HepG2 (cell line): ENCODE measurements around the gene PLPP7. TPM values are rescaled to one million over a fixed set of nuclear protein-coding genes. Genes with fewer than 3 reads are reported as not detected.

Source experiments
- ATAC-seq: fragments of 200-7000 bp; cut with Tn5 transposase; 3 replicates; pipeline ENCODE4 v1.9.1; 2020; ENCODE audit warnings: mild to moderate bottlenecking, moderate library complexity
- BruUV-seq: library from RNA; stranded (reverse); fragments of 400-500 nt; replicated peaks from 2 replicates; lab custom pipeline; 2021; lab: Mats Ljungman, UMichigan
- CTCF ChIA-PET: fragments of 300-600 bp; formaldehyde crosslinking; extraction: SDS; loops from one replicate; lab custom pipeline; 2021; ENCODE audit warnings: low total read pairs, inconsistent platforms, low intra/inter-chr PET ratio; lab: Yijun Ruan, JAX
- POLR2A ChIA-PET: fragments of 350-600 bp; sonication (Branson Sonifier 250); formaldehyde crosslinking; loops from one replicate; lab custom pipeline; 2020; ENCODE audit warnings: antibody characterized with exemption, inconsistent platforms; lab: Yijun Ruan, JAX
- DNase-seq: peaks from one replicate; pipeline ENCODE4 v3.0.0-alpha.2; 2015; ENCODE audit warnings: low spot score
- FAIRE-seq: peaks from 3 replicates; lab custom pipeline; 2011; peaks lifted over from hg19 to GRCh38; lab: Jason Lieb, UNC
- H2AFZ ChIP-seq: one replicate; pipeline ENCODE4 v1.6.1; 2011; ENCODE audit warnings: low read length, inconsistent platforms
- H3K27ac ChIP-seq: fragments of 300-600 bp; 3 replicates; pipeline ENCODE4 v1.8.0; 2011; ENCODE audit warnings: mixed run types, mild to moderate bottlenecking, mixed read lengths, low read length, inconsistent platforms; ENCODE audit not compliant: insufficient read depth; ENCODE audit errors: extremely low read length
- H3K27me3 ChIP-seq, 2 experiments: fragments of 200-600 bp in 1 of 2; 2 replicates in 1 of 2; 3 replicates in 1 of 2; pipeline versions ENCODE4 v1.6.0 to v1.8.0; 2011; ENCODE audit warnings: low read length in 2 of 2, mild to moderate bottlenecking in 2 of 2, moderate library complexity in 2 of 2, inconsistent platforms in 1 of 2; ENCODE audit not compliant: insufficient read depth in 2 of 2, control insufficient read depth in 1 of 2
- H3K36me3 ChIP-seq, 2 experiments: fragments of 200-600 bp in 1 of 2; replicated peaks in 1 of 2; 2 replicates in 1 of 2; 3 replicates in 1 of 2; pipeline versions ENCODE4 v1.5.1 to v1.8.0; 2011; ENCODE audit warnings: low read length in 2 of 2, inconsistent platforms in 1 of 2; ENCODE audit not compliant: insufficient read depth in 2 of 2, control insufficient read depth in 1 of 2
- H3K4me1 ChIP-seq: 2 replicates; pipeline ENCODE4 v1.5.1; 2012; ENCODE audit warnings: low read length, inconsistent platforms; ENCODE audit not compliant: insufficient read depth
- H3K4me2 ChIP-seq: 2 replicates; pipeline ENCODE4 v1.6.0; 2011; ENCODE audit warnings: low read depth, low read length, inconsistent platforms
- H3K4me3 ChIP-seq, 3 experiments: fragments of 200-600 bp in 1 of 3; sonication (generic), shearing (Covaris generic) in 1 of 3; replicated peaks in 1 of 3; 2 replicates each; pipeline ENCODE4 v1.5.1; 2011 to 2016; ENCODE audit warnings: low read length in 3 of 3, inconsistent platforms in 2 of 3, low read depth in 2 of 3, mild to moderate bottlenecking in 2 of 3, control low read depth in 1 of 3, mixed read lengths in 1 of 3; ENCODE audit not compliant: insufficient read depth in 1 of 3
- H3K79me2 ChIP-seq: one replicate; pipeline ENCODE4 v1.6.1; 2011; ENCODE audit warnings: low read length, inconsistent platforms; ENCODE audit not compliant: insufficient read depth
- H3K9ac ChIP-seq: 2 replicates; pipeline ENCODE4 v1.6.0; 2011; ENCODE audit warnings: mild to moderate bottlenecking, low read depth, low read length, inconsistent platforms; ENCODE audit not compliant: insufficient read depth
- H3K9me3 ChIP-seq: 2 replicates; pipeline ENCODE4 v1.5.1; 2012; ENCODE audit warnings: mild to moderate bottlenecking, low read length
- H4K20me1 ChIP-seq: 2 replicates; pipeline ENCODE4 v1.6.0; 2011; ENCODE audit warnings: inconsistent platforms, mild to moderate bottlenecking, low read length, moderate library complexity; ENCODE audit not compliant: insufficient read depth
- ATF7-NPFF ChIP-seq: sonication (generic); formaldehyde crosslinking; IDR thresholded peaks from 2 replicates; pipeline ENCODE4 v1.8.1; 2023; ENCODE audit warnings: mild to moderate bottlenecking, low read depth, missing genetic modification reagents, moderate library complexity
- MED1 ChIP-seq: sonication (generic); formaldehyde crosslinking; IDR thresholded peaks from 2 replicates; pipeline ENCODE4 v1.4.0; 2020; ENCODE audit warnings: missing genetic modification reagents
- MTA3 ChIP-seq: sonication (generic); formaldehyde crosslinking; IDR thresholded peaks from 2 replicates; pipeline ENCODE4 v1.4.0; 2020; ENCODE audit warnings: missing genetic modification reagents
- MXI1 ChIP-seq: IDR thresholded peaks from 3 replicates; pipeline ENCODE4 v1.6.1; 2012; ENCODE audit warnings: low read depth, low read length, inconsistent platforms, borderline replicate concordance
- NFIC ChIP-seq: IDR thresholded peaks from 2 replicates; pipeline ENCODE4 v1.6.1; 2012; ENCODE audit warnings: mild to moderate bottlenecking, low read length, inconsistent platforms
- NR2C2 ChIP-seq: sonication (generic); formaldehyde crosslinking; IDR thresholded peaks from 2 replicates; pipeline ENCODE4 v1.4.0; 2020; ENCODE audit warnings: missing genetic modification reagents, mild to moderate bottlenecking, moderate library complexity, borderline replicate concordance
- POLR2A ChIP-seq, 2 experiments: IDR thresholded peaks; 2 replicates each; pipeline ENCODE4 v1.6.1; 2011; ENCODE audit warnings: low read depth in 2 of 2, low read length in 2 of 2, mild to moderate bottlenecking in 1 of 2, moderate library complexity in 1 of 2; ENCODE audit not compliant: insufficient read depth in 1 of 2
- RAD51 ChIP-seq: fragments of 450-650 bp; IDR thresholded peaks from 2 replicates; pipeline ENCODE4 v1.6.1; 2016; ENCODE audit warnings: borderline replicate concordance
- RBFOX2 ChIP-seq: fragments of 200-400 bp; formaldehyde crosslinking; IDR thresholded peaks from 2 replicates; pipeline ENCODE4 v1.6.1; 2017; ENCODE audit warnings: low read depth, mild to moderate bottlenecking, low read length
- SNAPC2 ChIP-seq: sonication (generic); formaldehyde crosslinking; IDR thresholded peaks from 2 replicates; pipeline ENCODE4 v1.8.1; 2022; ENCODE audit warnings: mild to moderate bottlenecking, missing genetic modification reagents
- SP4 ChIP-seq: sonication (generic); formaldehyde crosslinking; IDR thresholded peaks from 2 replicates; pipeline ENCODE4 v1.8.1; 2023; ENCODE audit warnings: mild to moderate bottlenecking, missing genetic modification reagents
- TBL1XR1 ChIP-seq: fragments of 150-350 bp; IDR thresholded peaks from 2 replicates; pipeline ENCODE4 v1.6.1; 2014; ENCODE audit warnings: borderline replicate concordance, low read length; ENCODE audit not compliant: partially characterized antibody
- ZNF614 ChIP-seq: IDR thresholded peaks from 2 replicates; pipeline ENCODE4 v1.6.1; 2018; ENCODE audit warnings: missing biosample characterization, missing genetic modification reagents, inconsistent platforms, borderline replicate concordance
- ZNF703 ChIP-seq: sonication (generic); formaldehyde crosslinking; IDR thresholded peaks from 2 replicates; pipeline ENCODE4 v1.5.1; 2020; ENCODE audit warnings: missing genetic modification reagents, mild to moderate bottlenecking, moderate library complexity, borderline replicate concordance
- ZNF713 ChIP-seq: sonication (generic); formaldehyde crosslinking; IDR thresholded peaks from 2 replicates; pipeline ENCODE4 v1.4.0; 2020; ENCODE audit warnings: mild to moderate bottlenecking, missing genetic modification reagents
- ZNF737 ChIP-seq: sonication (generic); formaldehyde crosslinking; IDR thresholded peaks from 2 replicates; pipeline ENCODE4 v1.5.0; 2020; ENCODE audit warnings: missing genetic modification reagents, mild to moderate bottlenecking, borderline replicate concordance
- ZNF792 ChIP-seq: IDR thresholded peaks from 2 replicates; pipeline ENCODE4 v1.6.1; 2016
- ZSCAN12 ChIP-seq: sonication (generic); formaldehyde crosslinking; IDR thresholded peaks from 2 replicates; pipeline ENCODE4 v1.9.0; 2021; ENCODE audit warnings: mild to moderate bottlenecking, missing genetic modification reagents
- WGBS: methylation state at CpG from one replicate; pipeline ENCODE4 v1.1.6; 2017; ENCODE audit warnings: low lambda C conversion rate; 5-methylcytosine and 5-hydroxymethylcytosine counted together
- in situ Hi-C: cut with HindIII; loops from 2 replicates; pipeline ENCODE4 v1.10.0; 2017; ENCODE audit warnings: low pct_unique_long_range_greater_than_20kb; ENCODE audit not compliant: extremely low pct_ligation_motif_present
- intact Hi-C: fragments of 100-400 bp; cut with micrococcal nuclease; formaldehyde crosslinking; loops from one replicate; pipeline ENCODE4 v1.10.0; 2022; ENCODE audit not compliant: unreplicated experiment
- polyA plus RNA-seq, 8 experiments: library from polyadenylated mRNA; depleted of rRNA in 3 of 8; stranded (reverse) in 7 of 8; unstranded in 1 of 8; fragments of >200 nt; fragmentation: Illumina TruSeq in 4 of 8; extraction: Trizol in 4 of 8; gene quantifications; 2 replicates each; pipeline versions ENCODE4 v1.2.1 to v1.2.3, GENCODE V29; 2011 to 2016; ENCODE audit warnings: low read depth in 4 of 8, missing spikeins in 1 of 8, mixed read lengths in 1 of 8; ENCODE audit not compliant: insufficient read depth in 1 of 8
- total RNA-seq, 5 experiments: library from RNA; depleted of rRNA; stranded (reverse); fragments of >200 nt; fragmentation: Illumina TruSeq; extraction: Trizol; gene quantifications; 2 replicates each; pipeline ENCODE4 v1.2.3, GENCODE V29; 2016; ENCODE audit warnings: low read depth in 1 of 5
- TF ChIP-seq, protein P1 (sequence below): IDR thresholded peaks from 2 replicates; pipeline ENCODE4 v1.6.1; 2016; ENCODE audit warnings: missing genetic modification reagents, missing compliant biosample characterization

The PLPP7 gene
- total and polyA plus RNA-seq, 2 of the 13 experiments (the other 11 are each of a cell fraction or from before 2014, with no cell fraction given): 0.33 to 1.2 TPM

DNA sequence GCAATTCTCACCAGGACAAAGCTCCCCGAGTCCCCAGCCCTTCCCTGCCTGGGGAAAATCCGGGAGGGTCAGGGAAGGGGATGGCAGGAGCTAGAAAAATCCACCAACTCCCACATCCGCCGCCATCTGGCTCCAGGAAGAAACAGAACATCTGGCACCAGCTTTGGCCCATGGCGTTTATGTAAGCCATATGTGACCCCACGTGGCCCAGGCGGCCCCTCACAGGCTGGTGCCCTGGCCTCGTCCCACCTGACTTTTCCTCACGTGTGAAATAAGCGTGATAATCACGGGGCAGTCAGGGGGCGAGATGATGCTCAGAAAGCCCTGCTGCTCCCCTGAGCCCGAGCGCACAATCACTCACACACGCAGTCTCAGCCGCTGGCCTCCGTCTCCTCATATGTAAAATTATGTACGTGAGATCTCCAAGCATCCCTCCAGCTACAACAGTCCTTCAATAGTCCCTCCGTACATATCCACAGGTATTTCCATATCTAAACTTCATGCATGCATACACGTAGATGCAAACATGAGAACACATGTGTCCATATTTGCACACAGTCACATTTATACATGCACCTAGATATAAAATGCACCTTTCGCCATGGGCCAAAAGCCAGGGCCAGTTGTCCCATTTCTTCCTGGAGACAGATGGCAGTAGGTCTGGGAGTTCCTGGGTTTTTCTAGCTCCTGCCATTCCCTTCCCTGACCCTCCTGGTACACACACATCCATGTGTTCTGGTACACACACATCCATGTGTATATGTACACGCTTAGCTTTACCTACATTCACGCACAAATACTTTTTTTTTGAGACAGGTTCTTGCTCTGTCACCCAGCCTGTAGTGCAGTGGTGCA, 28.9 kb downstream of the PLPP7 start:
- Histone ChIP-seq H2AFZ (no peak overlapping the region), H3K27me3 (peaks cover 0 to 16% of the 10 kb centered on the region in 2 experiments; a peak in 3 of 5 replicates), H3K9me3 (no peaks in the 10 kb centered on the region), H3K79me2 (no peaks in the 10 kb centered on the region), H3K4me3 (no peak overlapping the region), H3K36me3 (no peaks in the 10 kb centered on the region), H3K27ac (no peak overlapping the region), H3K4me1 (peaks cover 35% of the 10 kb centered on the region), H3K9ac (no peak overlapping the region), H4K20me1 (peaks cover 2% of the 10 kb centered on the region; the same call in 1 of the 2 replicates), H3K4me2 (no peak overlapping the region)
- TF ChIP-seq TBL1XR1 (no peak), NFIC (no peak), ZNF713 (CRISPR knock-in tag) (no peak)
- TF ChIP-seq, protein P1, sequence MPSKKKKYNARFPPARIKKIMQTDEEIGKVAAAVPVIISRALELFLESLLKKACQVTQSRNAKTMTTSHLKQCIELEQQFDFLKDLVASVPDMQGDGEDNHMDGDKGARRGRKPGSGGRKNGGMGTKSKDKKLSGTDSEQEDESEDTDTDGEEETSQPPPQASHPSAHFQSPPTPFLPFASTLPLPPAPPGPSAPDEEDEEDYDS: no peak
- ATAC-seq (no peak), DNase-seq (no peak), FAIRE-seq (no peak)
- intact Hi-C loops: no loop called here
- WGBS: 79% methylated on average over 12 of the region's 23 CpGs
- ChIA-PET POLR2A (no interaction called here), CTCF (no interaction called here)
- in situ Hi-C loops: no loop called here
- no TSS peak for BruUV-seq

DNA sequence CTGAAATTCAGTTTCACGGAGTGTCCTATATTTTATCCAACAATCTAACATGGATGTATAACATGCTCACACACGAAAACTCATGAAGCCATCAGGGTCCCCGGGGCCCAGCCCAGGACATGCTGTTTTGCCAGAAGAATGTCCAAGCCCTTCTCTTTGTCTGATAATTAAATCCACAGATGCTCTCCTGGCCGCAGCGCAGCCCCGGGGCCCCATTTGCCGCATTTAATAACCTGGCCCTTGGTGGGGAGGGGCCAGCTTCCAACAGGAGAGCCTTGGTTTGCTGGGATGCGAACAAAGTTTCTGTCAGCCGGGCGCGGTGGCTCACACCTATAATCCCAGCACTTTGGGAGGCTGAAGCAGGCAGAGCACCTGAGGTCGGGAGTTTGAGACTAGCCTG, 30.0 kb downstream of the PLPP7 start:
- Histone ChIP-seq H3K4me3 (no peak overlapping the region), H3K4me2 (no peak overlapping the region), H4K20me1 (peaks cover 2% of the 10 kb centered on the region; the same call in 1 of the 2 replicates), H3K27ac (no peak overlapping the region), H3K9ac (no peak overlapping the region), H3K79me2 (no peaks in the 10 kb centered on the region), H3K36me3 (no peaks in the 10 kb centered on the region), H3K4me1 (peaks cover 45% of the 10 kb centered on the region), H3K9me3 (no peaks in the 10 kb centered on the region), H3K27me3 (peaks cover 0 to 15% of the 10 kb centered on the region in 2 experiments; a peak in 3 of 5 replicates), H2AFZ (no peak overlapping the region)
- in situ Hi-C loops: no loop called here
- intact Hi-C loops: no loop called here
- ATAC-seq: no peak
- DNase-seq: no peak
- ChIA-PET CTCF (no interaction called here), POLR2A (no interaction called here)
- TF ChIP-seq RAD51 (no peak), ZNF614 (no peak), NR2C2 (CRISPR knock-in tag) (no peak), POLR2A (IDR thresholded peaks at IDR 0.05; ENCODE audit: insufficient read depth in 1 of 2, low read depth in 2 of 2, low read length in 2 of 2) (no peak), ZNF792 (CRISPR knock-in tag) (no peak), ZNF703 (no peak), ATF7-NPFF (CRISPR knock-in tag) (no peak), SNAPC2 (no peak), RBFOX2 (no peak), ZSCAN12 (CRISPR knock-in tag) (no peak), ZNF737 (CRISPR knock-in tag) (no peak), SP4 (CRISPR knock-in tag) (no peak), MED1 (CRISPR knock-in tag) (no peak), MTA3 (CRISPR knock-in tag) (no peak), MXI1 (no peak)
- 55% methylated on average over 12 of the region's 12 CpGs for WGBS
- no TSS peak for BruUV-seq
- FAIRE-seq: no peak
